Measurements from ENCODE around the gene SCN2B. TPM values are rescaled to one million over a fixed set of nuclear protein-coding genes. Genes with fewer than 3 reads are reported as not detected.

Gene SCN2B
- not detected in 2 replicates for total RNA-seq (2014; rRNA removed)
- polyA plus RNA-seq (2012), result not detected

- no peak for DNase-seq (ENCODE audit: low read depth)
These were observed at the start of gene SCN2B for GRCh38 chr11:118175993-118176777. SCN2B (minus strand) TSS chr11:118176639; CDS start chr11:118176431, 208 bp downstream.

DNA sequence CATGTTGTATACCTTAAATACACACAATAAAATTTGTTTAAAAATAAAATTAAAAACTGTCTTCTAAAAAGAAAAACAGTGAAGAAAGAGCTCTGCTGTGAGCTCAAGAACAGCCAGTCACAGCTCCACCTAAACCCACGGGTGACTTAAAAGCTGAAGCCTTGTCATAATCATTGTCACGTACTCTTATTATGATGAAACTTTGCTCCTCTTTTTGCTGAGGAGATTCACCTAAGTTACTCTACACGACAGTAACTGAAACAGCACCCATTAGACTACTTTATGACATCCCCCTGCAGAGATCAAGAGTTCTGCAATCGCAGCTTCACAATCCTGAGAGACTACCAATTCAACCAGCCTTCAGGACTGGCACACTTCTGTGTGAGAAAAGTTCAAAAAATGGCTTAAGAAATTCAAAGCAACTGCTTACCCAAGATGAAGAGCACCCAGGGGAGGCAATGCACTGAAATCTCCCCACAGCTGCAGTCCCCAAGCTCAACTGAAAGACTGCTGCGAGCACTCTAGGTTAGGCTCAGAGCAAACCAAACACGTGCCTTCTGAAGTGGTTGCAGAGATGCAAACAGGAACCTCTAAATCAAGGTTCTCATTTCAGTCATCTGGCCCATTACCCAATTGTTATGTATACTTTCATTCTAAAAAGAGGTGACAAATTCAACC lies 48.2 kb upstream of the SCN2B start, which contains the start of gene JAML:
JAML (minus strand) TSS at position 501 of the 678 bp plus-strand sequence. CDS start 10,145 bp downstream, outside the sequence.
- no peak for DNase-seq (ENCODE audit: low read depth)

DNA sequence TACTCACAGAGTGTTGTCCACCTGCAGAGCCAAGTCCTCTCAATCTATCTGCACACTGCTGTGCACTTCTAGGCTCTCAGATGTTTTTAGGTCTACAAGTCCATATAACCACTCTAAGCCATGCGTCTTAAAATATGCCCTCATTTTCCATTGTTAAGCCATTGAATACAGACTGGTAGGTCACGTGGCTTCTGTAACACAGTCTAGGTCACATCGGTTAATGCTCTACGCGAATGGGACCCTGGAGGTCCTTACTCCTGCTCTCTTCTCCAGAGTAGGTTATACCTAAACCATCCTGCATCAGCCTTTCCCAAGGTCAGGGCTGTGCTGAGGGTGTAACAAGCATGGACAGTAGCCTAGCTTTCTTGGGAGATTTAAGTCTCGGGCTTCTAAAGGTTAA lies 47.6 kb upstream of the SCN2B start:
- DNase-seq (ENCODE audit: low read depth), result no peak

GRCh38 chr11:118223570-118223969 lies 47.1 kb upstream of the SCN2B start:
- DNase-seq (ENCODE audit: low read depth), result no peak

DNA sequence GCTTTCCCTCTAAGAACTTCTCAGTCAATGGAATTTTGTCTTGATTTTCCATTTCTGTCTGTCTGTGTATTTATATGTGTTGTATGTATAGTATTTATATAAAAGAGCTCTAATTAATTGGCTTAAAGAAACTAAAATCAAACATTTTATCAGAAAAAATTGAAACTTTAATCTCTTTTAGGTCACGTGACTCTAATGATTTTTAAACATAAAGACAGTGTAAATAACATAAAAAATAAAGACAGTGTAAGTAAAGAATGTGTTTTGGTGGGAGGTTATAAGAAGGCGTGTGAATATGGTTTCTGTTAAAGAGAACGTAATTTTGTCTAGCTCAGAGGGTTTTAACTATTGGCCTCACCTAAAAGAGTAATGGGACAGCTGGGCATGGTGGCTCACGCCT lies 46.0 kb upstream of the SCN2B start:
- no peak for DNase-seq (ENCODE audit: low read depth)

- DNase-seq (ENCODE audit: low read depth), result no peak
These were observed 45.0 kb upstream of the SCN2B start for GRCh38 chr11:118221419-118221818.

DNA sequence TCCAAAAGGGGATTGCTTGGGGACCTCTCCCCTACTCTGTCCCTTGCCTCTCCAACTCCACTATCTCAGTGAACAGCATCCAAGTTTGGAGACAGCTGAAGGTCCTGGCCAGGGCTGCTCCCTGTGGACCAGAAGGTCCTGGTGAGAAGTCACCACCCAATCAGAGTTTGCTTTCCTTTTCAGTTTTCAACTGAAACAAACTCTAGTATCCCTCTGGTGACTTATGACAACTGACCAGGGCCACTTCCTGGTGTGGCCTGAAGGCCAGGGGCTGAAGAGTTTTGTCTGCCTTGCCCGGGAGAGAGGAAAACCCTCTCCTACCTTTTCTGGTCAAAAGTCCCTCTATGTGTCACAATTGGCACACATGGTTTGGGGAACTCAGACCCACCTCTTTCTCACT lies 43.3 kb upstream of the SCN2B start:
- no peak for DNase-seq (ENCODE audit: low read depth)

- no peak for DNase-seq (ENCODE audit: low read depth)
These were observed 42.8 kb upstream of the SCN2B start for GRCh38 chr11:118219244-118219643.

DNA sequence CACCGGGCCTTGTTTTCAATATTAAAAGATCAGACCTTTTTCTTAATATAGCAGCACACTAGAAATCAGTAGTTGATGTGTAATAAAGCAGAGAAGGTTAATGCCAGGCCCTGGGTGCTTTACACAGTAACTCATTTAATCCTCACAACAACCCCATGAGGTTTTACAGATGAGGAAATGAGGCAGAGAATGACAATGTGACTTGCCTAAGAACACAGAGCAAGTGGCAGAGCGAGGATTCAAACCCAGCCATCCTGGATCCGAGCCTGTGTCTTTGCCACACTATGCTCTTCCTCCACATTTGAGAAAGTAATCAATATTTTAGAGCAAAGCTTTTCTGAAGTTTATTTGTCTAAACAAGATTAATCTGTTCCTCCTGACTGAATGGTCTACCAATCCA lies 41.1 kb upstream of the SCN2B start:
- DNase-seq (ENCODE audit: low read depth), result no peak

DNA sequence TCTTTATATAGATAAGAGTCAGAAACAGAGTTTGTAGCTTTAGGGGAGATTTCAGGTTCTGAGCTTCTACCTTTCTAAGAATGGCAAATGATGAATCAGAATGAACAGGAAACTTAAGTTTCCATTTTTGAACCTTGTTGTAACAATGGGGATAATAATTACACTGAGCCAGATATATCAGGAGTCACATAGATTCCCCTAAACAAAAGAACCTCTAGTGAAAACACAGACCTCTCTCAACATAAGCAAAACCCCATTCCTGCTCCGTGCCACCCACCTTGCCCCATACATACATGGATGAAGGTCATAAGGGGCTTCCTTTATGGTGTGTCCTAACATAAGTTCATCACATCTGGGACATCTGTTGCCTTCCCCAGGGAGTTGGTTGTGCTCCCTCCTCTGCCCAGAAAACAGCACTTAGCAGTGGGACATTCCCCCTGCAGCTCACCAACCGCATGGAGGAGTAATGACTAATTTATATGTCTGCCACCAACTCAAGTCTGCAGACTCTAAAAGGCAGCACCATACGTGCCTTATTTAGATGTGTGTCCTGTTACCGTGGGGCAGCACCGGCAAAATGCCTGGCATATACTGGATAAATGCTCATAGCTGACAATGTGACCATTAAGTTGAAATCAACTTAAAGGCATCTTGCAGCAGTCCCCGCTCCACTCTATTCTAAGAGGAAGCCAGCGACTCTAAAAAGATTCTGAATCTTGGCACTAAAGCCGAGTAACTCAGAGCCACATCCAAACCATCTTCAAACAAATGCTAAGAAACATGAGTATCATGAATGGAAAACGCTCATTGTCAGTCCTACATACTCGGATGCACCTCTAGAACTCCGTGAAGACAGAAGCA lies 40.4 kb upstream of the SCN2B start:
- DNase-seq (ENCODE audit: low read depth), result no peak

GRCh38 chr11:118215765-118216164 lies 39.3 kb upstream of the SCN2B start:
- no peak for DNase-seq (ENCODE audit: low read depth)

DNA sequence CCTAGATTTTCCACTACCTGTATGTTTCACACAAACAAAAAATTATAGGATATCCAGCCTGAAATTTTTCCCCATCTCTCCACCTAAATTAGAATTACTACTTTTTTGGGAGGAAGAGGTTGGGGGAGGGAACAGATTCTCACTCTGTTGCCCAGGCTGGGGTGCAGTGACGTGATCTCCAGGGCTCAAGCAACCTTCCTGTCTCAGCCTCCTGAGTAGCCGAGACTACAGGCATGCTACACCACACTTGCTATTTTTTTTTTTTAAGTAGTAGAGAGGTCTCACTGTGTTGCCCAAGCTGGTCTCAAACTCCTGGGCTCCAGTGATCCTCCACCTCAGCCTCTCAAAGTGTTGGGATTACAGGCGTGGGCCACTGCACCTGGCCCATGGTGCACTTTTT lies 38.8 kb upstream of the SCN2B start:
- DNase-seq (ENCODE audit: low read depth), result no peak

- no peak for DNase-seq (ENCODE audit: low read depth)
These were observed 37.9 kb upstream of the SCN2B start for GRCh38 chr11:118214210-118214914.

- DNase-seq (ENCODE audit: low read depth), result no peak
These were observed 37.3 kb upstream of the SCN2B start for GRCh38 chr11:118213781-118214180.

DNA sequence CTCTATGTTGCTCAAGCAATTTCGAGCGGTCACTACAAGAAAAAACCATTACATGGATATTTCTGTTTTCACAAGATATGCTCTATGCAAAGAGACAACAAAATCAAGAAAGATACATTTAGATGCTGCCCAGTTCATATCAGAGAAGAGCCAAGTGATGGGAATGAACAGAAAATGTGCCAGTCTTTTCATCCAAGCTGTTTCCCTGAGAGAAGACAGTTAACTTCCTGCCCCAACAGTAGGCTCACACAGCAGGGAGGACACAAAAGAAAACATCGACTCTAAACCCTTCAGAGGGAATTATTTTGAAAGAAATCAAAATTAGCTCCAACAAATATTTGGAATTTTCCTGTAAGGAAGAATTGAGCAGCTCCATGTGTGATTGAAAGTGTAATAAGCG lies 36.8 kb upstream of the SCN2B start:
- DNase-seq (ENCODE audit: low read depth), result no peak

- no peak for DNase-seq (ENCODE audit: low read depth)
These were observed 36.3 kb upstream of the SCN2B start for GRCh38 chr11:118212781-118213191.

- DNase-seq (ENCODE audit: low read depth), result no peak
These were observed 35.8 kb upstream of the SCN2B start for GRCh38 chr11:118212131-118212725.

- peak; percentile 24 for DNase-seq (ENCODE audit: low read depth)
These were observed 34.6 kb upstream of the SCN2B start for GRCh38 chr11:118211006-118211405.

- no peak for DNase-seq (ENCODE audit: low read depth)
These were observed 33.9 kb upstream of the SCN2B start for GRCh38 chr11:118210323-118210722.

DNA sequence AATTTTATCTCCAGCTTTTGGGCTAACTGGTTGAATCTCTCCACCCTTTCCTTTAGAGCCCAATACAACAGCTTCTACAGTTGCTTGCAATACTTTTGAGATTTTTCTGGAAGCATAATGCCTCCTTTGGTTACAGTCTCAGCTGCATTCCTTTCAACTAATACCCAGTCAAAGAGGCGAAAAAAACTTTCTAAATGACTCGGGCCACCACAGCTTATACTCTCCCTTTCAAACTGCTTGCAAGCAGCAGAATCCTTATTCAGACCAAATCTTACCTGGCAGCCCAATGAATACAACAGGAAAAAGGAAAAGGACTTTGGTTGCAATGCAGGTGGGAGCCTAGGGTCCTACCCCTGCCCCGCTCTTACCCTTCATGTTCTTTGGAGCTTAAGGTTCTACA lies 32.6 kb upstream of the SCN2B start:
- no peak for DNase-seq (ENCODE audit: low read depth)

DNA sequence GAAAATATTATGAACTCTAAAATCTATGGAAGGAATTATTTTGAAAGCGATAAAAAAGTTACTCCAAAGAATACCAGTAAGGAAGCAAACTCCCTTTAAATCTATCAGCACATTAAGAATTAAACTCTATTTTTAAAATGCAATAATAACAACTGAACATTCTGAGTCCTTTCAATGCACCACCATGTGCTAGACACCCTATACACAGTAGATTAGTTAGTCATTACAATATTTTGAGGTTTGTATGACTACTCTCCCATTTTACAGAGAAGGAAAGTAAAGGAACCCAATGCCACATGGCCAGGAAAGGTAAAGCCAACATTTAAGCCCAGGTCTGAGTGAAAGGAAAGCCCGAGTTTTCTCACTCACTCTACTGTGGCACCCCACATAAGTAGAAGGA lies 30.6 kb upstream of the SCN2B start:
- DNase-seq (ENCODE audit: low read depth), result no peak

Measured in LHCN-M2 (cell line).